Mesendoderm (in vitro differentiated cells): ENCODE results near the gene FBXO27. TPM values are rescaled to one million over a fixed set of nuclear protein-coding genes. Genes with fewer than 3 reads are reported as not detected.

Experiments used
- DNase-seq: peaks from one replicate; pipeline ENCODE4 v3.0.0; 2013
- H2AK5ac ChIP-seq: 2 replicates; pipeline ENCODE4 v1.6.1; 2013; ENCODE audit warnings: low read length, inconsistent platforms
- H2BK120ac ChIP-seq: 2 replicates; pipeline ENCODE4 v1.6.1; 2013; ENCODE audit warnings: low read depth, mild to moderate bottlenecking, low read length, moderate library complexity, mixed read lengths
- H2BK15ac ChIP-seq: replicated peaks from 2 replicates; pipeline ENCODE4 v1.6.1; 2013; ENCODE audit warnings: low read depth, mild to moderate bottlenecking, moderate library complexity
- H2BK5ac ChIP-seq: 2 replicates; pipeline ENCODE4 v1.6.1; 2013; ENCODE audit warnings: low read length, inconsistent platforms
- H3K18ac ChIP-seq: 2 replicates; pipeline ENCODE4 v1.6.1; 2013; ENCODE audit warnings: mild to moderate bottlenecking, low read length, mixed read lengths
- H3K23ac ChIP-seq: one replicate; pipeline ENCODE4 v1.6.1; 2013; ENCODE audit warnings: low read length
- H3K27ac ChIP-seq: 2 replicates; pipeline ENCODE4 v1.5.1; 2013; ENCODE audit warnings: low read depth, mild to moderate bottlenecking, inconsistent platforms, low read length, moderate library complexity
- H3K27me3 ChIP-seq: 2 replicates; pipeline ENCODE4 v1.6.1; 2013; ENCODE audit warnings: low read length, control low read depth, mild to moderate bottlenecking, inconsistent platforms; ENCODE audit not compliant: insufficient read depth, poor library complexity
- H3K36me3 ChIP-seq: 2 replicates; pipeline ENCODE4 v1.6.1; 2013; ENCODE audit warnings: low read length, inconsistent platforms; ENCODE audit not compliant: control insufficient read depth, insufficient read depth
- H3K4ac ChIP-seq: one replicate; pipeline ENCODE4 v1.6.1; 2013; ENCODE audit warnings: low read depth, mild to moderate bottlenecking, low read length, moderate library complexity
- H3K4me1 ChIP-seq: 2 replicates; pipeline ENCODE4 v1.6.1; 2013; ENCODE audit warnings: low read depth, low read length, inconsistent platforms; ENCODE audit not compliant: control insufficient read depth
- H3K4me2 ChIP-seq: 2 replicates; pipeline ENCODE4 v1.6.1; 2013; ENCODE audit warnings: low read length
- H3K4me3 ChIP-seq: 2 replicates; pipeline ENCODE4 v1.5.1; 2013; ENCODE audit warnings: mild to moderate bottlenecking, low read length
- H3K56ac ChIP-seq: one replicate; pipeline ENCODE4 v1.6.1; 2013; ENCODE audit warnings: low read length
- H3K79me1 ChIP-seq: 2 replicates; pipeline ENCODE4 v1.6.1; 2013; ENCODE audit warnings: low read length, inconsistent platforms
- H3K79me2 ChIP-seq: 2 replicates; pipeline ENCODE4 v1.6.1; 2013; ENCODE audit warnings: mild to moderate bottlenecking, low read length; ENCODE audit not compliant: control insufficient read depth, insufficient read depth
- H3K9ac ChIP-seq: 2 replicates; pipeline ENCODE4 v1.6.1; 2013; ENCODE audit warnings: low read length, inconsistent platforms
- H4K5ac ChIP-seq: one replicate; pipeline ENCODE4 v1.6.1; 2013; ENCODE audit warnings: low read length
- H4K8ac ChIP-seq: one replicate; pipeline ENCODE4 v1.6.1; 2013; ENCODE audit warnings: low read depth, mild to moderate bottlenecking, control low read depth, low read length, moderate library complexity
- WGBS: extraction: QIAGEN DNeasy Blood & Tissue Kit; methylation state at CpG from one replicate; pipeline ENCODE4 v1.1.7; 2013; ENCODE audit warnings: low lambda C conversion rate, missing lambda C conversion rate; ENCODE audit not compliant: insufficient coverage; ENCODE audit errors: extremely low coverage; 5-methylcytosine and 5-hydroxymethylcytosine counted together
- polyA plus RNA-seq, 2 experiments: library from polyadenylated mRNA; stranded (reverse); fragments of 200-250 nt; gene quantifications; one replicate each; pipeline ENCODE4 v1.2.3, GENCODE V29; 2013

The FBXO27 gene, protein sequence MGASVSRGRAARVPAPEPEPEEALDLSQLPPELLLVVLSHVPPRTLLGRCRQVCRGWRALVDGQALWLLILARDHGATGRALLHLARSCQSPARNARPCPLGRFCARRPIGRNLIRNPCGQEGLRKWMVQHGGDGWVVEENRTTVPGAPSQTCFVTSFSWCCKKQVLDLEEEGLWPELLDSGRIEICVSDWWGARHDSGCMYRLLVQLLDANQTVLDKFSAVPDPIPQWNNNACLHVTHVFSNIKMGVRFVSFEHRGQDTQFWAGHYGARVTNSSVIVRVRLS
- polyA plus RNA-seq (2013, experiment 1 of 2) = 5.5 TPM
- 5.4 TPM for polyA plus RNA-seq (2013, experiment 2 of 2)

- no peak within 1 kb of the TSS for H2AK5ac ChIP-seq
- peak within 1 kb of the TSS; percentile 69 for H3K18ac ChIP-seq
- peak within 1 kb of the TSS; percentile 85 for H3K9ac ChIP-seq
- DNase-seq = peak; percentile 81
- no peaks in the 10 kb centered on the region for H3K4me1 ChIP-seq
- peak within 1 kb of the TSS; percentile 65 for H3K27ac ChIP-seq
- WGBS = no CpG with 5 or more reads among the region's 66 CpGs
- H2BK120ac ChIP-seq = no peak within 1 kb of the TSS
- H3K79me1 ChIP-seq = no peaks in the 10 kb centered on the region
- H3K4me2 ChIP-seq = peak within 1 kb of the TSS; percentile 87
- peaks cover 2% of the 10 kb centered on the region for H3K36me3 ChIP-seq
- peak within 1 kb of the TSS; percentile 62 for H3K4me3 ChIP-seq
- peak within 1 kb of the TSS; percentile 93 for H3K56ac ChIP-seq
- H3K79me2 ChIP-seq = no peaks in the 10 kb centered on the region
- H2BK5ac ChIP-seq = no peak within 1 kb of the TSS
- H3K23ac ChIP-seq = peak within 1 kb of the TSS; percentile 89
- H3K4ac ChIP-seq = no peak within 1 kb of the TSS
- H4K8ac ChIP-seq = no peak within 1 kb of the TSS
- H4K5ac ChIP-seq = no peak within 1 kb of the TSS
- no peak within 1 kb of the TSS for H2BK15ac ChIP-seq
- no peaks in the 10 kb centered on the region for H3K27me3 ChIP-seq
These were observed at the start of gene FBXO27 for GRCh38 chr19:39032063-39032918. Gene FBXO27 (minus strand): TSS chr19:39032549. CDS start chr19:39032227, 322 bp downstream.

- Histone ChIP-seq H3K23ac (no peak overlapping the region), H2AK5ac (no peak overlapping the region), H3K36me3 (no peaks in the 10 kb centered on the region), H3K4me3 (no peak overlapping the region), H3K56ac (no peak overlapping the region), H3K79me1 (no peaks in the 10 kb centered on the region), H2BK15ac (no peak overlapping the region), H2BK5ac (no peak overlapping the region), H3K27ac (no peak overlapping the region), H3K18ac (no peak overlapping the region), H3K79me2 (no peaks in the 10 kb centered on the region), H4K5ac (no peak overlapping the region), H3K4me2 (no peak overlapping the region), H3K4me1 (no peaks in the 10 kb centered on the region), H3K4ac (no peak overlapping the region), H3K27me3 (peaks cover 24% of the 10 kb centered on the region), H4K8ac (no peak overlapping the region), H2BK120ac (no peak overlapping the region), H3K9ac (no peak overlapping the region)
- no CpG with 5 or more reads among the region's 3 CpGs for WGBS
- no peak for DNase-seq
These were observed 48.1 kb upstream of the FBXO27 start for GRCh38 chr19:39080431-39080830.

DNA sequence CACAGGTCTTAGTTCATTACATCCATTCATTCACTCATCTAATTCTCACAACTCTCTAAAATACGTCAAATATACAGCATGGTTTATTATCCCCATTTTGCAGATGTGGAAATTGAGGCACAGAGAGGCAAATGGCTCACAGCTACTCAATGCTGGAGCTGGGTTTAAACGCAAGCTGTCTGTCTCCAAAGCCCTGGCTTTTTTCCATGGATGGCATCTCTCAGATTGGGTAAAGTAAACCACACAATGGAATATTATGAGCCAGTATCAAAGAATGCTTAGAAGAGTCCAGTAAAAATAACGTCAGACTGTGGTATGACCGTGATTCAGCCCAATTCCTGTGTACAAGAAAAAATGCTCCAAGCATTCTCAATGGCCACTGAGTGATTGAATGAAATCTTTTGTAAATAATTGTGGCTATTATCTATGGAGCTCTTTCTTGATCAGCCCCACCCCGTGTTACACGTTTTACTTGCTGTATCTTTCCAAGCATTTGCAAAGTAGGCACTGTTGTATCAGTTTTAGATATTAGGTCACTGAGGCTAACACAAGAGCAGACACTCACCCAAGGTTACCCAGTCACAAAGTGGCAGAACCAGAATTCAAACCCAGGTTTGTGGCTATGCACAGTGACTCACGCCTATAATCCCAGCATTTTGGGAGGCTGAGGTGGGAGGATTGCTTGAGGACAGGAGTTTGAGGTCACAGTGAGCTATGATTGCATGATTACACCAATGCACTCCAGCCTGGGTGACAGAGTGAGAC is 46.3 kb upstream of the FBXO27 start:
- Histone ChIP-seq H3K4me3 (no peak overlapping the region), H3K36me3 (no peaks in the 10 kb centered on the region), H3K9ac (no peak overlapping the region), H2BK15ac (no peak overlapping the region), H2AK5ac (no peak overlapping the region), H3K23ac (no peak overlapping the region), H3K27ac (no peak overlapping the region), H2BK5ac (no peak overlapping the region), H3K4me2 (no peak overlapping the region), H2BK120ac (no peak overlapping the region), H3K79me2 (no peaks in the 10 kb centered on the region), H3K4me1 (no peaks in the 10 kb centered on the region), H4K8ac (no peak overlapping the region), H3K79me1 (no peaks in the 10 kb centered on the region), H3K56ac (no peak overlapping the region), H3K4ac (no peak overlapping the region), H4K5ac (no peak overlapping the region), H3K18ac (no peak overlapping the region), H3K27me3 (peaks cover 9% of the 10 kb centered on the region)
- 100% methylated on average over 1 of the region's 7 CpGs for WGBS
- no peak for DNase-seq

DNA sequence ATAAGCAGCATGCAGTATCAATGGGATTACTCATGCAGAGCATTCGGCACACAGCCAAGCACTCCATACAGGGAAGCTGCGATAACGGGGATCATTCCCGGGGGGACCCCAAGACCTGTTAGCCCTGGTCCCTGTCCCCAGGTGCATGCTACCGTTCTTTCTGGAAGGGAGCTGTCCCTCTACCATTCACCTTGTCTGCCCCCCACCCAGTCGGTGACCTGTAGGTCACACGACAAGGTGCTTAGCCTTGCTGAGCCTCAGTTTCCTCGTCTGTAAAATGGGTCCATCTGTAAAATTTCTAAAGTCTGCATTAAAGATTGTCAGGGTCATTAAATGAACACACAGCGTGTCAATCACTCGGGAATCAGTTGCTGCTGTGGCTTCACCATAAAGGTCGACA is 45.0 kb upstream of the FBXO27 start:
- H3K4me3 ChIP-seq = no peak overlapping the region
- H3K23ac ChIP-seq = no peak overlapping the region
- WGBS = no CpG with 5 or more reads among the region's 11 CpGs
- no peaks in the 10 kb centered on the region for H3K79me1 ChIP-seq
- H3K56ac ChIP-seq = no peak overlapping the region
- no peak overlapping the region for H2AK5ac ChIP-seq
- H3K4me1 ChIP-seq = no peaks in the 10 kb centered on the region
- H3K27me3 ChIP-seq = no peaks in the 10 kb centered on the region
- no peak for DNase-seq
- no peak overlapping the region for H4K5ac ChIP-seq
- H3K4me2 ChIP-seq = no peak overlapping the region
- H4K8ac ChIP-seq = no peak overlapping the region
- H3K9ac ChIP-seq = no peak overlapping the region
- no peak overlapping the region for H2BK15ac ChIP-seq
- H2BK120ac ChIP-seq = no peak overlapping the region
- no peak overlapping the region for H2BK5ac ChIP-seq
- no peak overlapping the region for H3K18ac ChIP-seq
- no peak overlapping the region for H3K4ac ChIP-seq
- no peak overlapping the region for H3K27ac ChIP-seq
- no peaks in the 10 kb centered on the region for H3K36me3 ChIP-seq
- no peaks in the 10 kb centered on the region for H3K79me2 ChIP-seq

DNA sequence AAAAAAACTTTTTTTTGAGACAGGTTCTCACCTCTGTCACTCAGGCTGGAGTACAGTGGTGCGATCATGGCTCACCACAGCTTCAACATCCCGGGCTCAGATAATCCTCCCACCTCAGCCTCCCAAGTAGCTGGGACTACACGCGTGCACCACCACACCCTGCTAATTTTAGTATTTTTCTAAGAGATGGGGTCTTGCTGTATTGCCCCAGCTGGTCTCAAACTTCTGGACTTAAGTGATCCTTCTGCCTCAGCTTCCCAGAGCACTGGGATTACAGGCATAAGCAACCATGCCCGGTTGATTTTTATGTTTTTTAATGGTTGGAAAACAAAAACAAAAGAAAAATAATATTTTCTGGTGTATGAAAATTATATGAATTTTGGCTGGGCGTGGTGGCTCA is 42.6 kb upstream of the FBXO27 start:
- no peak overlapping the region for H3K56ac ChIP-seq
- H2BK5ac ChIP-seq = no peak overlapping the region
- no peak overlapping the region for H3K4ac ChIP-seq
- H2BK120ac ChIP-seq = no peak overlapping the region
- H3K9ac ChIP-seq = no peak overlapping the region
- H3K79me1 ChIP-seq = no peaks in the 10 kb centered on the region
- no CpG with 5 or more reads among the region's 6 CpGs for WGBS
- H3K27ac ChIP-seq = no peak overlapping the region
- no peaks in the 10 kb centered on the region for H3K36me3 ChIP-seq
- H3K79me2 ChIP-seq = no peaks in the 10 kb centered on the region
- H4K5ac ChIP-seq = no peak overlapping the region
- H3K18ac ChIP-seq = no peak overlapping the region
- no peak overlapping the region for H3K4me3 ChIP-seq
- no peaks in the 10 kb centered on the region for H3K27me3 ChIP-seq
- no peak overlapping the region for H3K23ac ChIP-seq
- no peaks in the 10 kb centered on the region for H3K4me1 ChIP-seq
- no peak overlapping the region for H2BK15ac ChIP-seq
- DNase-seq = no peak
- no peak overlapping the region for H2AK5ac ChIP-seq
- no peak overlapping the region for H3K4me2 ChIP-seq
- H4K8ac ChIP-seq = no peak overlapping the region
